ENCODE data around the gene PCDHGA9.

GRCh38 chr5:141356133-141356532, 46.4 kb upstream of the PCDHGA9 start:
- TF ChIP-seq POLR2AphosphoS5 (IDR thresholded peaks at IDR 0.05; ENCODE audit: control insufficient read depth, insufficient read depth, low read depth, low read length) (no peak), BRF2 (IDR thresholded peaks at IDR 0.05; ENCODE audit: borderline replicate concordance, insufficient read depth, insufficient read length) (no peak), MIER1 (IDR thresholded peaks at IDR 0.05; ENCODE audit: low read depth) (no peak), HDAC6 (IDR thresholded peaks at IDR 0.05; ENCODE audit: low read depth, low read length) (no peak)
